GM23338 (cell line): ENCODE data around the gene SCGB3A1.

Experiments used
- CREB1 ChIP-seq: fragments of 250-450 bp; sonication (Bioruptor Pico); IDR thresholded peaks from 2 replicates; pipeline ENCODE4 v1.5.0; 2020; ENCODE audit warnings: low read depth, mild to moderate bottlenecking, moderate library complexity
- CTCF ChIP-seq, 2 experiments: fragments of 200-600 bp in 1 of 2; sonication (generic) in 1 of 2; conservative IDR thresholded peaks; 2 replicates each; pipeline versions ENCODE4 v1.5.1 to v1.6.1; 2016 to 2017; ENCODE audit warnings: antibody characterized with exemption in 2 of 2, low read depth in 2 of 2, mild to moderate bottlenecking in 2 of 2, moderate library complexity in 1 of 2
- EZH2 ChIP-seq: fragments of 200-600 bp; sonication (generic); IDR thresholded peaks from one replicate; pipeline ENCODE4 v1.8.0; 2017; ENCODE audit warnings: antibody characterized with exemption, mild to moderate bottlenecking, low read depth; ENCODE audit not compliant: unreplicated experiment
- EZH2phosphoT487 ChIP-seq: fragments of 200-600 bp; sonication (generic); IDR thresholded peaks from one replicate; pipeline ENCODE4 v1.8.1; 2018; ENCODE audit warnings: antibody characterized with exemption; ENCODE audit not compliant: unreplicated experiment
- JUNB ChIP-seq: IDR thresholded peaks from one replicate; pipeline ENCODE4 v1.6.1; 2016; ENCODE audit warnings: antibody characterized with exemption; ENCODE audit not compliant: unreplicated experiment
- POLR2AphosphoS5 ChIP-seq: IDR thresholded peaks from 2 replicates; pipeline ENCODE4 v1.6.1; 2016; ENCODE audit warnings: antibody characterized with exemption, low read depth
- TF ChIP-seq, protein P1 (sequence below): IDR thresholded peaks from one replicate; pipeline ENCODE4 v1.6.1; 2018; ENCODE audit warnings: antibody characterized with exemption; ENCODE audit not compliant: unreplicated experiment

DNA sequence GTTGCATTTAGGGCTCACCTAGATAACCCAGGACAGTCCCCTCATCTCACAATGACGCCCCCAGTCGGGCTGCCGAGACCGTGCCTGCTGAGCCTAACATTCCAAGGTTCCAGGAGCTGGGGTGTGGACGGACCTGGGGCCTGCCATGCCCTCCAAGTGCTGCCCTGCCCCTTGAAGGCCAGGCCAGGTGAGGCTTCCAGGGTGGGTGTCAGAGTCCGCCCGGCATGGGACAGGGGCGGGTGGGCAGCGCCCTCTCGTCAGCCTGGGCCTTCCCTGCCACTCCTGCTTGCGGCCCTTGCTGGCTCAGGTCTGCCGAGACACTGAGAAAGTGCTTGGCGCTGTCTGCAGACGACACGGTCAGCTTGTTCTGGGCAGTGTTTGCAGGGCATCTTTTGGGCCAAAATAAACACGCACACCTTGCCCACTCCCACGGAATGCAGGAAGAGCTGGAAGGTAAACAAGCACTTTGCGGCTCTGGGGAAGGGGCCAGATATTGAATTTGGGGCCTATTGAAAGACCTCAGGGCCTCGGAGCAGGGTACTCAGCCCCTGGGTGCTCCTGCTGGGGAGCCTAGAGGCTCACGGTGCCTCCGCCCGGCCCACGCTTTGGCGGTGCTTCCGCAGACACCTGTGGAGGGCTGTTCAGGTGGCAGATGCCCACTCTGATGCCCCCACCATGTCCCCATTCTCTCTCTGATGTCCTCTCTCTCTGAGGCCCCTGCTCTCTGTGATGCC, 4.2 kb upstream of the SCGB3A1 start:
- TF ChIP-seq CTCF (conservative IDR thresholded peaks at IDR 0.05; ENCODE audit: low read depth in 2 of 2) (no peak), EZH2phosphoT487 (no peak), EZH2 (no peak), POLR2AphosphoS5 (no peak), CREB1 (CRISPR knock-in tag) (no peak), JUNB (no peak)
- TF ChIP-seq, protein P1, sequence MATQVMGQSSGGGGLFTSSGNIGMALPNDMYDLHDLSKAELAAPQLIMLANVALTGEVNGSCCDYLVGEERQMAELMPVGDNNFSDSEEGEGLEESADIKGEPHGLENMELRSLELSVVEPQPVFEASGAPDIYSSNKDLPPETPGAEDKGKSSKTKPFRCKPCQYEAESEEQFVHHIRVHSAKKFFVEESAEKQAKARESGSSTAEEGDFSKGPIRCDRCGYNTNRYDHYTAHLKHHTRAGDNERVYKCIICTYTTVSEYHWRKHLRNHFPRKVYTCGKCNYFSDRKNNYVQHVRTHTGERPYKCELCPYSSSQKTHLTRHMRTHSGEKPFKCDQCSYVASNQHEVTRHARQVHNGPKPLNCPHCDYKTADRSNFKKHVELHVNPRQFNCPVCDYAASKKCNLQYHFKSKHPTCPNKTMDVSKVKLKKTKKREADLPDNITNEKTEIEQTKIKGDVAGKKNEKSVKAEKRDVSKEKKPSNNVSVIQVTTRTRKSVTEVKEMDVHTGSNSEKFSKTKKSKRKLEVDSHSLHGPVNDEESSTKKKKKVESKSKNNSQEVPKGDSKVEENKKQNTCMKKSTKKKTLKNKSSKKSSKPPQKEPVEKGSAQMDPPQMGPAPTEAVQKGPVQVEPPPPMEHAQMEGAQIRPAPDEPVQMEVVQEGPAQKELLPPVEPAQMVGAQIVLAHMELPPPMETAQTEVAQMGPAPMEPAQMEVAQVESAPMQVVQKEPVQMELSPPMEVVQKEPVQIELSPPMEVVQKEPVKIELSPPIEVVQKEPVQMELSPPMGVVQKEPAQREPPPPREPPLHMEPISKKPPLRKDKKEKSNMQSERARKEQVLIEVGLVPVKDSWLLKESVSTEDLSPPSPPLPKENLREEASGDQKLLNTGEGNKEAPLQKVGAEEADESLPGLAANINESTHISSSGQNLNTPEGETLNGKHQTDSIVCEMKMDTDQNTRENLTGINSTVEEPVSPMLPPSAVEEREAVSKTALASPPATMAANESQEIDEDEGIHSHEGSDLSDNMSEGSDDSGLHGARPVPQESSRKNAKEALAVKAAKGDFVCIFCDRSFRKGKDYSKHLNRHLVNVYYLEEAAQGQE: no peak
